ENCODE measurements around the gene NTPCR.

NTPCR gene

GRCh38 chr1:233012021-233012420 is 61.6 kb downstream of the NTPCR start:
- no peaks in the 10 kb centered on the region for H3K4me1 ChIP-seq (ENCODE audit: control insufficient read depth, insufficient read depth, low read length, poor library complexity, severe bottlenecking)
- H3K9me3 ChIP-seq (ENCODE audit: control insufficient read depth, low read length) = no peaks in the 10 kb centered on the region
- no peak overlapping the region for H3K27ac ChIP-seq (ENCODE audit: low read depth, low read length, severe bottlenecking)
- no CpG with 5 or more reads among the region's 1 CpG for WGBS, 2 experiments (ENCODE audit: insufficient coverage in 2 of 2)
- H3K36me3 ChIP-seq (ENCODE audit: control insufficient read depth, insufficient read depth, low read length) = no peaks in the 10 kb centered on the region
- H3K4me3 ChIP-seq (ENCODE audit: extremely low read depth, insufficient read depth, low read length, poor library complexity, severe bottlenecking) = no peak overlapping the region

GRCh38 chr1:233015965-233016364 is 65.6 kb downstream of the NTPCR start:
- Histone ChIP-seq H3K9me3 (ENCODE audit: control insufficient read depth, low read length) (no peaks in the 10 kb centered on the region), H3K4me3 (ENCODE audit: extremely low read depth, insufficient read depth, low read length, poor library complexity, severe bottlenecking) (no peak overlapping the region), H3K36me3 (ENCODE audit: control insufficient read depth, insufficient read depth, low read length) (no peaks in the 10 kb centered on the region), H3K4me1 (ENCODE audit: control insufficient read depth, insufficient read depth, low read length, poor library complexity, severe bottlenecking) (peaks cover 12% of the 10 kb centered on the region), H3K27ac (ENCODE audit: low read depth, low read length, severe bottlenecking) (no peak overlapping the region)
- WGBS, 2 experiments (ENCODE audit: insufficient coverage in 2 of 2) = 100% methylated on average over 1 to 2 of the region's 2 CpGs

- 85 to 96% methylated on average over 3 to 5 of the region's 6 CpGs for WGBS, 2 experiments (ENCODE audit: insufficient coverage in 2 of 2)
- Histone ChIP-seq H3K4me3 (ENCODE audit: extremely low read depth, insufficient read depth, low read length, poor library complexity, severe bottlenecking) (no peak overlapping the region), H3K36me3 (ENCODE audit: control insufficient read depth, insufficient read depth, low read length) (no peaks in the 10 kb centered on the region), H3K9me3 (ENCODE audit: control insufficient read depth, low read length) (no peaks in the 10 kb centered on the region), H3K4me1 (ENCODE audit: control insufficient read depth, insufficient read depth, low read length, poor library complexity, severe bottlenecking) (peaks cover 13% of the 10 kb centered on the region), H3K27ac (ENCODE audit: low read depth, low read length, severe bottlenecking) (no peak overlapping the region)
Measured at GRCh38 chr1:233016798-233017197, 66.4 kb downstream of the NTPCR start.

- H3K9me3 ChIP-seq (ENCODE audit: control insufficient read depth, low read length) = no peaks in the 10 kb centered on the region
- peaks cover 13% of the 10 kb centered on the region for H3K4me1 ChIP-seq (ENCODE audit: control insufficient read depth, insufficient read depth, low read length, poor library complexity, severe bottlenecking)
- no peak overlapping the region for H3K27ac ChIP-seq (ENCODE audit: low read depth, low read length, severe bottlenecking)
- WGBS, 2 experiments (ENCODE audit: insufficient coverage in 2 of 2) = 93 to 100% methylated on average over 1 of the region's 3 CpGs
- H3K36me3 ChIP-seq (ENCODE audit: control insufficient read depth, insufficient read depth, low read length) = no peaks in the 10 kb centered on the region
- no peak overlapping the region for H3K4me3 ChIP-seq (ENCODE audit: extremely low read depth, insufficient read depth, low read length, poor library complexity, severe bottlenecking)
Measured at GRCh38 chr1:233019083-233019482, 68.7 kb downstream of the NTPCR start.

- no peak overlapping the region for H3K27ac ChIP-seq (ENCODE audit: low read depth, low read length, severe bottlenecking)
- H3K4me1 ChIP-seq (ENCODE audit: control insufficient read depth, insufficient read depth, low read length, poor library complexity, severe bottlenecking) = peaks cover 13% of the 10 kb centered on the region
- H3K9me3 ChIP-seq (ENCODE audit: control insufficient read depth, low read length) = no peaks in the 10 kb centered on the region
- WGBS, 2 experiments (ENCODE audit: insufficient coverage in 2 of 2) = 80 to 87% methylated on average over 6 to 12 of the region's 12 CpGs
- H3K4me3 ChIP-seq (ENCODE audit: extremely low read depth, insufficient read depth, low read length, poor library complexity, severe bottlenecking) = no peak overlapping the region
- H3K36me3 ChIP-seq (ENCODE audit: control insufficient read depth, insufficient read depth, low read length) = no peaks in the 10 kb centered on the region
Measured at GRCh38 chr1:233019778-233020325, 69.4 kb downstream of the NTPCR start.

GRCh38 chr1:233020426-233020825 is 70.0 kb downstream of the NTPCR start:
- H3K36me3 ChIP-seq (ENCODE audit: control insufficient read depth, insufficient read depth, low read length) = no peaks in the 10 kb centered on the region
- no peak overlapping the region for H3K4me3 ChIP-seq (ENCODE audit: extremely low read depth, insufficient read depth, low read length, poor library complexity, severe bottlenecking)
- H3K27ac ChIP-seq (ENCODE audit: low read depth, low read length, severe bottlenecking) = no peak overlapping the region
- no peaks in the 10 kb centered on the region for H3K9me3 ChIP-seq (ENCODE audit: control insufficient read depth, low read length)
- WGBS, 2 experiments (ENCODE audit: insufficient coverage in 2 of 2) = 36 to 40% methylated on average over 6 to 7 of the region's 8 CpGs
- peaks cover 14% of the 10 kb centered on the region for H3K4me1 ChIP-seq (ENCODE audit: control insufficient read depth, insufficient read depth, low read length, poor library complexity, severe bottlenecking)

- Histone ChIP-seq H3K9me3 (ENCODE audit: control insufficient read depth, low read length) (no peaks in the 10 kb centered on the region), H3K36me3 (ENCODE audit: control insufficient read depth, insufficient read depth, low read length) (no peaks in the 10 kb centered on the region), H3K4me1 (ENCODE audit: control insufficient read depth, insufficient read depth, low read length, poor library complexity, severe bottlenecking) (peaks cover 17% of the 10 kb centered on the region), H3K27ac (ENCODE audit: low read depth, low read length, severe bottlenecking) (no peak overlapping the region), H3K4me3 (ENCODE audit: extremely low read depth, insufficient read depth, low read length, poor library complexity, severe bottlenecking) (no peak overlapping the region)
- 86 to 94% methylated on average over 2 of the region's 2 CpGs for WGBS, 2 experiments (ENCODE audit: insufficient coverage in 2 of 2)
Measured at GRCh38 chr1:233022246-233022645, 71.8 kb downstream of the NTPCR start.

GRCh38 chr1:233024199-233024598 is 73.8 kb downstream of the NTPCR start:
- Histone ChIP-seq H3K27ac (ENCODE audit: low read depth, low read length, severe bottlenecking) (no peak overlapping the region), H3K9me3 (ENCODE audit: control insufficient read depth, low read length) (no peaks in the 10 kb centered on the region), H3K36me3 (ENCODE audit: control insufficient read depth, insufficient read depth, low read length) (no peaks in the 10 kb centered on the region), H3K4me3 (ENCODE audit: extremely low read depth, insufficient read depth, low read length, poor library complexity, severe bottlenecking) (no peak overlapping the region), H3K4me1 (ENCODE audit: control insufficient read depth, insufficient read depth, low read length, poor library complexity, severe bottlenecking) (peaks cover 17% of the 10 kb centered on the region)
- WGBS, 2 experiments (ENCODE audit: insufficient coverage in 2 of 2) = 90 to 96% methylated on average over 4 to 8 of the region's 9 CpGs

- no peak overlapping the region for H3K27ac ChIP-seq (ENCODE audit: low read depth, low read length, severe bottlenecking)
- no peaks in the 10 kb centered on the region for H3K9me3 ChIP-seq (ENCODE audit: control insufficient read depth, low read length)
- H3K4me1 ChIP-seq (ENCODE audit: control insufficient read depth, insufficient read depth, low read length, poor library complexity, severe bottlenecking) = peaks cover 13% of the 10 kb centered on the region
- WGBS, 2 experiments (ENCODE audit: insufficient coverage in 2 of 2) = 72 to 74% methylated on average over 11 of the region's 12 CpGs
- no peak overlapping the region for H3K4me3 ChIP-seq (ENCODE audit: extremely low read depth, insufficient read depth, low read length, poor library complexity, severe bottlenecking)
- no peaks in the 10 kb centered on the region for H3K36me3 ChIP-seq (ENCODE audit: control insufficient read depth, insufficient read depth, low read length)
Measured at GRCh38 chr1:233025157-233025556, 74.7 kb downstream of the NTPCR start.

- no peaks in the 10 kb centered on the region for H3K36me3 ChIP-seq (ENCODE audit: control insufficient read depth, insufficient read depth, low read length)
- H3K9me3 ChIP-seq (ENCODE audit: control insufficient read depth, low read length) = no peaks in the 10 kb centered on the region
- H3K4me3 ChIP-seq (ENCODE audit: extremely low read depth, insufficient read depth, low read length, poor library complexity, severe bottlenecking) = no peak overlapping the region
- WGBS, 2 experiments (ENCODE audit: insufficient coverage in 2 of 2) = no CpG with 5 or more reads among the region's 2 CpGs
- H3K4me1 ChIP-seq (ENCODE audit: control insufficient read depth, insufficient read depth, low read length, poor library complexity, severe bottlenecking) = peaks cover 9% of the 10 kb centered on the region
- no peak overlapping the region for H3K27ac ChIP-seq (ENCODE audit: low read depth, low read length, severe bottlenecking)
Measured at GRCh38 chr1:233025567-233025966, 75.2 kb downstream of the NTPCR start.

GRCh38 chr1:233027046-233027445 is 76.6 kb downstream of the NTPCR start:
- WGBS, 2 experiments (ENCODE audit: insufficient coverage in 2 of 2) = 79 to 88% methylated on average over 2 to 4 of the region's 5 CpGs
- no peak overlapping the region for H3K27ac ChIP-seq (ENCODE audit: low read depth, low read length, severe bottlenecking)
- H3K9me3 ChIP-seq (ENCODE audit: control insufficient read depth, low read length) = no peaks in the 10 kb centered on the region
- no peak overlapping the region for H3K4me3 ChIP-seq (ENCODE audit: extremely low read depth, insufficient read depth, low read length, poor library complexity, severe bottlenecking)
- H3K4me1 ChIP-seq (ENCODE audit: control insufficient read depth, insufficient read depth, low read length, poor library complexity, severe bottlenecking) = peaks cover 4% of the 10 kb centered on the region
- H3K36me3 ChIP-seq (ENCODE audit: control insufficient read depth, insufficient read depth, low read length) = no peaks in the 10 kb centered on the region
